H1 (cell line): ENCODE data around the gene PAX7. TPM values are rescaled to one million over a fixed set of nuclear protein-coding genes. Genes with fewer than 3 reads are reported as not detected.

ENCODE experiments used
- CTCF ChIA-PET: fragments of 300-600 bp; sonication (Branson Sonifier 250); formaldehyde crosslinking; loops from one replicate; lab custom pipeline; 2021; ENCODE audit not compliant: partially characterized antibody; lab: Charles Lee
- POLR2A ChIA-PET: fragments of 300-600 bp; sonication (Branson Sonifier 250); formaldehyde crosslinking; loops from one replicate; lab custom pipeline; 2021; ENCODE audit warnings: inconsistent platforms; ENCODE audit not compliant: partially characterized antibody; lab: Charles Lee
- DNase-seq, 2 experiments: peaks; one replicate each; pipeline versions ENCODE4 v3.0.0 to v3.0.0-alpha.2; 2010 to 2022; ENCODE audit warnings: low spot score in 2 of 2, low read depth in 1 of 2, mixed read lengths in 1 of 2
- FAIRE-seq: peaks from 2 replicates; lab custom pipeline; 2011; peaks lifted over from hg19 to GRCh38; lab: Jason Lieb, UNC
- H2AFZ ChIP-seq: 2 replicates; pipeline ENCODE4 v1.8.1; 2012; ENCODE audit warnings: low read length, inconsistent platforms
- H2AK5ac ChIP-seq: 2 replicates; pipeline ENCODE4 v1.6.1; 2013; ENCODE audit warnings: low read depth, low read length
- H2BK120ac ChIP-seq: replicated peaks from 2 replicates; pipeline ENCODE3; 2013; ENCODE audit warnings: low read depth, low read length, inconsistent platforms
- H2BK12ac ChIP-seq: 2 replicates; pipeline ENCODE4 v1.6.1; 2013; ENCODE audit warnings: low read depth, low read length
- H2BK15ac ChIP-seq: 2 replicates; pipeline ENCODE4 v1.6.1; 2013; ENCODE audit warnings: low read length
- H2BK20ac ChIP-seq: 2 replicates; pipeline ENCODE4 v1.6.1; 2013; ENCODE audit warnings: low read length
- H2BK5ac ChIP-seq: 2 replicates; pipeline ENCODE4 v1.6.1; 2013; ENCODE audit warnings: low read depth, low read length
- H3K14ac ChIP-seq: 2 replicates; pipeline ENCODE4 v1.6.1; 2013; ENCODE audit warnings: inconsistent platforms; ENCODE audit not compliant: insufficient read length
- H3K18ac ChIP-seq: 2 replicates; pipeline ENCODE4 v1.6.1; 2013; ENCODE audit warnings: low read length; ENCODE audit errors: extremely low read depth
- H3K23ac ChIP-seq: 2 replicates; pipeline ENCODE4 v1.6.1; 2013; ENCODE audit warnings: inconsistent platforms; ENCODE audit not compliant: insufficient read length
- H3K23me2 ChIP-seq: 2 replicates; pipeline ENCODE4 v1.6.1; 2013; ENCODE audit warnings: low read depth, low read length
- H3K27ac ChIP-seq: 2 replicates; pipeline ENCODE4 v1.6.1; 2011; ENCODE audit warnings: low read depth, low read length, inconsistent platforms
- H3K27me3 ChIP-seq, 4 experiments: replicated peaks in 1 of 4; 1 replicate in 1 of 4; 2 replicates in 3 of 4; pipeline versions ENCODE4 v1.6.1 to v1.8.1; 2011 to 2013; ENCODE audit warnings: low read length in 3 of 4, mild to moderate bottlenecking in 3 of 4, inconsistent platforms in 2 of 4, mixed read lengths in 2 of 4, moderate library complexity in 1 of 4; ENCODE audit not compliant: control insufficient read depth in 3 of 4, insufficient read depth in 3 of 4; ENCODE audit errors: extremely low read depth in 1 of 4
- H3K36me3 ChIP-seq, 4 experiments: 2 replicates each; pipeline versions ENCODE4 v1.6.1 to v1.8.1; 2011 to 2013; ENCODE audit warnings: mild to moderate bottlenecking in 4 of 4, low read length in 3 of 4, moderate library complexity in 2 of 4, control low read depth in 1 of 4, inconsistent platforms in 1 of 4; ENCODE audit not compliant: insufficient read depth in 4 of 4, control insufficient read depth in 2 of 4
- H3K4ac ChIP-seq: replicated peaks from 2 replicates; pipeline ENCODE3; 2013; ENCODE audit warnings: low read length, low read depth, mixed read lengths, inconsistent platforms; ENCODE audit not compliant: insufficient read length
- H3K4me1 ChIP-seq, 4 experiments: replicated peaks in 1 of 4; 1 replicate in 1 of 4; 2 replicates in 3 of 4; pipeline versions ENCODE4 v1.6.1 to v1.8.1; 2011 to 2013; ENCODE audit warnings: low read length in 3 of 4, inconsistent platforms in 2 of 4, mixed read lengths in 1 of 4; ENCODE audit not compliant: insufficient read depth in 4 of 4, control insufficient read depth in 3 of 4
- H3K4me2 ChIP-seq, 2 experiments: 2 replicates each; pipeline versions ENCODE4 v1.6.1 to v1.8.1; 2011 to 2013; ENCODE audit warnings: low read depth in 2 of 2, low read length in 2 of 2, control low read depth in 1 of 2, inconsistent platforms in 1 of 2, mild to moderate bottlenecking in 1 of 2; ENCODE audit not compliant: insufficient read depth in 1 of 2
- H3K4me3 ChIP-seq, 4 experiments: fragments of 200-600, 300-600 bp in 1 of 4; sonication (generic), shearing (Covaris generic), sonication (Bioruptor Twin) in 1 of 4; 2 replicates each; pipeline versions ENCODE4 v1.5.1 to v1.8.1; 2011 to 2016; ENCODE audit warnings: low read length in 4 of 4, low read depth in 3 of 4, control low read depth in 2 of 4, inconsistent platforms in 2 of 4, mild to moderate bottlenecking in 2 of 4, mixed read lengths in 1 of 4, moderate library complexity in 1 of 4; ENCODE audit not compliant: insufficient read depth in 2 of 4; ENCODE audit errors: extremely low read depth in 1 of 4
- H3K56ac ChIP-seq: replicated peaks from 2 replicates; pipeline ENCODE3; 2013; ENCODE audit warnings: low read depth, mild to moderate bottlenecking, mixed read lengths, low read length, inconsistent platforms; ENCODE audit not compliant: insufficient read length
- H3K79me1 ChIP-seq: 2 replicates; pipeline ENCODE4 v1.6.1; 2013; ENCODE audit warnings: low read depth, low read length, control low read depth
- H3K79me2 ChIP-seq, 2 experiments: 2 replicates each; pipeline versions ENCODE4 v1.6.1 to v1.8.1; 2012 to 2013; ENCODE audit warnings: low read length in 2 of 2, mild to moderate bottlenecking in 2 of 2, inconsistent platforms in 1 of 2; ENCODE audit not compliant: insufficient read depth in 2 of 2, control insufficient read depth in 1 of 2
- H3K9ac ChIP-seq, 4 experiments: replicated peaks in 1 of 4; 1 replicate in 1 of 4; 2 replicates in 3 of 4; pipeline versions ENCODE4 v1.6.1 to v1.8.1; 2011 to 2013; ENCODE audit warnings: low read depth in 3 of 4, low read length in 3 of 4, control low read depth in 2 of 4, mild to moderate bottlenecking in 2 of 4, moderate library complexity in 2 of 4, inconsistent platforms in 1 of 4; ENCODE audit errors: extremely low read depth in 1 of 4
- H3K9me3 ChIP-seq, 2 experiments: 2 replicates each; pipeline versions ENCODE4 v1.6.1 to v1.8.1; 2012 to 2013; ENCODE audit warnings: mild to moderate bottlenecking in 2 of 2, moderate library complexity in 2 of 2, control low read depth in 1 of 2, inconsistent platforms in 1 of 2, low read depth in 1 of 2, low read length in 1 of 2, mixed read lengths in 1 of 2; ENCODE audit not compliant: insufficient read depth in 2 of 2
- H4K20me1 ChIP-seq, 2 experiments: replicated peaks in 1 of 2; 2 replicates each; pipeline versions ENCODE3 to v1.8.1; 2011 to 2013; ENCODE audit warnings: inconsistent platforms in 2 of 2, low read length in 2 of 2, mild to moderate bottlenecking in 1 of 2; ENCODE audit not compliant: insufficient read depth in 2 of 2, control insufficient read depth in 1 of 2
- H4K5ac ChIP-seq: 2 replicates; pipeline ENCODE4 v1.6.1; 2013; ENCODE audit warnings: low read length, low read depth, mixed read lengths, inconsistent platforms; ENCODE audit not compliant: insufficient read length
- H4K8ac ChIP-seq: 2 replicates; pipeline ENCODE4 v1.8.0; 2013; ENCODE audit warnings: mild to moderate bottlenecking, moderate library complexity, low read length, inconsistent platforms; ENCODE audit not compliant: insufficient read depth; ENCODE audit errors: extremely low read depth
- H4K91ac ChIP-seq: replicated peaks from 2 replicates; pipeline ENCODE3; 2013; ENCODE audit warnings: low read length, mixed read lengths, inconsistent platforms; ENCODE audit not compliant: insufficient read length
- CBX8 ChIP-seq: fragments of 300-800, 300-1000 bp; sonication (generic); IDR thresholded peaks from 2 replicates; pipeline ENCODE4 v1.7.1; 2016; ENCODE audit warnings: low read depth, low read length, borderline replicate concordance
- CHD1 ChIP-seq: IDR thresholded peaks from 2 replicates; pipeline ENCODE4 v1.6.1; 2012; ENCODE audit warnings: low read depth, low read length, improper control_type of control experiment
- CTBP2 ChIP-seq: IDR thresholded peaks from 2 replicates; pipeline ENCODE4 v1.7.0; 2011; ENCODE audit warnings: borderline replicate concordance, mild to moderate bottlenecking, moderate library complexity, mixed read lengths, low read length; ENCODE audit not compliant: insufficient read depth, insufficient read length
- EZH2 ChIP-seq: fragments of 200-600 bp; sonication (generic); IDR thresholded peaks from 2 replicates; pipeline ENCODE4 v1.7.1; 2012; ENCODE audit warnings: low read depth, mild to moderate bottlenecking, moderate library complexity, low read length, inconsistent platforms; ENCODE audit not compliant: severe bottlenecking
- RBBP5 ChIP-seq: IDR thresholded peaks from 2 replicates; pipeline ENCODE4 v1.7.1; 2012; ENCODE audit warnings: low read depth, mild to moderate bottlenecking, inconsistent platforms, low read length, moderate library complexity, borderline replicate concordance
- RNF2 ChIP-seq: fragments of 200-900, 300-1000 bp; sonication (generic); IDR thresholded peaks from 2 replicates; pipeline ENCODE4 v1.7.1; 2016; ENCODE audit warnings: borderline replicate concordance, low read depth, mild to moderate bottlenecking, antibody characterized with exemption, low read length; ENCODE audit not compliant: poor library complexity, severe bottlenecking; ENCODE audit errors: missing control alignments
- SUZ12 ChIP-seq: fragments of 200-600 bp; sonication (generic); IDR thresholded peaks from 2 replicates; pipeline ENCODE4 v1.6.1; 2012; ENCODE audit warnings: mild to moderate bottlenecking, inconsistent platforms, low read length, moderate library complexity, mixed read lengths
- WGBS, 2 experiments: shearing (Covaris generic) in 1 of 2; methylation state at CpG; one replicate each; pipeline versions ENCODE4 v1.1.6 to v1.1.7; 2013 to 2015; ENCODE audit warnings: low lambda C conversion rate in 2 of 2, mixed read lengths in 2 of 2, inconsistent platforms in 1 of 2, low coverage in 1 of 2, missing lambda C conversion rate in 1 of 2; ENCODE audit not compliant: insufficient replicate concordance in 2 of 2, insufficient coverage in 1 of 2, insufficient read length in 1 of 2; ENCODE audit errors: extremely low coverage in 1 of 2, missing lambda C conversion rate in 1 of 2; 5-methylcytosine and 5-hydroxymethylcytosine counted together
- polyA plus RNA-seq, 7 experiments: library from polyadenylated mRNA; depleted of rRNA in 3 of 7; stranded (reverse) in 5 of 7; unstranded in 2 of 7; fragments of >200 nt in 5 of 7; fragments of 200-250 nt in 2 of 7; gene quantifications; 1 replicate in 5 of 7; 2 replicates in 1 of 7; 4 replicates in 1 of 7; pipeline versions ENCODE4 v1.2.1 to v1.2.3, GENCODE V29; 2011 to 2013; ENCODE audit warnings: missing spikeins in 2 of 7, mixed read lengths in 2 of 7
- total RNA-seq: library from RNA; stranded (reverse); fragmentation: NEBNext Ultra II Directional; extraction: Animal tissue kit (Norgen Biotek cat#: 25700); gene quantifications from 2 replicates; pipeline ENCODE4 v1.2.1, GENCODE V29; 2021

Gene PAX7
- total and polyA plus RNA-seq, 2 of the 8 experiments (the other 6 are each of a cell fraction or from before 2014, with no cell fraction given) = not detected

DNA sequence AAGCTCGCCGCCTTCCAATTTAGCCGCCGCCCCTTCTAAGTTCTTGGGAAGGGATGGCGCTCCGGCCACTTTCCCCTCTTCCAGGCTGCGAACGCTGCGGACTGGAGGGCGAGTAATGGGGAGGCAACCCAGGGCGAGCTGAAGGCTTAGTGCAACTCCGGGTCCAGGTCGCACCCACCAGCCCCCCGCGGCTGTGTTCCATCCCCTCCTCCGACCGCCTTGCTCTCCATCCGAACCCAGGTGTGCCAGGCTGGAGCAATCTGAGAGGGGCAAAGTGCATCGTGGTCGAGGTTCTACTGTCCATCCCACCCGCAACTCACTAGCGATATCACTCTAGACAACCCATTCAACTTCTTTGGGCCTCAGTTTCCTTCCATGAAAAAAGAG lies 13.4 kb downstream of the PAX7 start:
- POLR2A ChIA-PET = interaction anchor here (0.8 to 5.6 kb wide), 4 partner anchors 12 to 141 kb away, joined by 3 to 56 read pairs (median 4); partner anchors contain the start of gene PAX7
- peaks cover 73 to 96% (median 90%) of the 10 kb centered on the region in 4 experiments for H3K27me3 ChIP-seq

More for the DNA sequence above, 13.4 kb downstream of the PAX7 start:
- H2BK20ac ChIP-seq = no peak overlapping the region
- H3K4me3 ChIP-seq = peak overlapping the region in 1 of 4 experiments; percentile 58; a peak in 3 of 8 replicates
- TF ChIP-seq RNF2 = peak; percentile 14
- peak; percentile 33 for TF ChIP-seq EZH2
- no peak for TF ChIP-seq CHD1
- no peak for TF ChIP-seq CTBP2
- TF ChIP-seq CBX8 = peak; percentile 26; the same call in 1 of the 2 replicates
- TF ChIP-seq RBBP5 = 0 out of 2 replicates have a peak, but pooled peaks have one; percentile 2
- peak; percentile 70 for TF ChIP-seq SUZ12
- TF ChIP-seq, all 59 proteins: peak for 5
- WGBS, 2 experiments = 4% methylated on average over 19 of the region's 22 CpGs; no CpG with 5 or more reads in 1 of the 2 experiments
- H3K27ac ChIP-seq = no peak overlapping the region
- CTCF ChIA-PET = interaction anchor here (0.6 to 3.8 kb wide), 13 partner anchors 9 to 263 kb away, joined by 3 to 20 read pairs (median 5); no protein-coding TSS in a partner anchor
- no peaks in the 10 kb centered on the region; a peak in 1 of 8 replicates for H3K36me3 ChIP-seq
- no peak overlapping the region for H3K14ac ChIP-seq
- no peak overlapping the region for H3K4ac ChIP-seq
- H4K91ac ChIP-seq = no peak overlapping the region
- H4K20me1 ChIP-seq = peaks cover 7 to 19% of the 10 kb centered on the region in 2 experiments
- no peak overlapping the region for H3K18ac ChIP-seq
- no peak overlapping the region for H2BK15ac ChIP-seq
- FAIRE-seq (no peak), DNase-seq (no peak)
- no peak overlapping the region for H4K5ac ChIP-seq
- no peaks in the 10 kb centered on the region for H3K9me3 ChIP-seq
- H3K79me2 ChIP-seq = no peaks in the 10 kb centered on the region
- H2BK5ac ChIP-seq = no peak overlapping the region
- H2BK120ac ChIP-seq = no peak overlapping the region
- H3K23ac ChIP-seq = no peak overlapping the region
- peak overlapping the region; percentile 77; the same call in 1 of the 2 replicates for H2BK12ac ChIP-seq
- peak overlapping the region; percentile 70 to 82 for H3K4me2 ChIP-seq
- no peaks in the 10 kb centered on the region for H3K79me1 ChIP-seq
- peaks cover 9% of the 10 kb centered on the region; the same call in 1 of the 2 replicates for H3K23me2 ChIP-seq
- no peak overlapping the region for H4K8ac ChIP-seq
- H2AK5ac ChIP-seq = no peak overlapping the region
- no peak overlapping the region for H2AFZ ChIP-seq
- peaks cover 11 to 61% (median 30%) of the 10 kb centered on the region in 4 experiments for H3K4me1 ChIP-seq
- H3K56ac ChIP-seq = no peak overlapping the region
- H3K9ac ChIP-seq = no peak overlapping the region
